Panc1 (cell line): ENCODE data around the gene FOSB.

Experiments
- CTCF ChIP-seq: fragments of 450-650 bp; IDR thresholded peaks from 2 replicates; pipeline ENCODE4 v1.5.1; 2017; ENCODE audit warnings: mild to moderate bottlenecking
- TCF7L2 ChIP-seq: IDR thresholded peaks from 2 replicates; pipeline ENCODE4 v1.6.1; 2011; ENCODE audit warnings: mild to moderate bottlenecking, low read depth, low read length, inconsistent platforms

DNA sequence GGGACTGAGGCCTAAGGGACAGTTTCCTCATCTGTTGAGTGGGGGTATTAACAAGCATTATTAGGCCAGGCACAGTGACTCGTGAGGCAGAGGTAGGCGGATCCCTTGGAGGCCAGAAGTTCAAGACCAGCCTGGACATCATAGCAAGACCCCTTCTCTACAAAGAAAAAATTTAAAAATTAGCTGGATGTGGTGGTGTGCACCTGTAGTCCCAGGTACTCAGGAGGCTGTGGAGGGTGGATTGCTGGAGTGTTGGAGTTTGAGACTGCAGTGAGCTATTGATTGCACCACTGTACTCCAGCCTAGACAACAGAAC lies 11.3 kb upstream of the FOSB start:
- TF ChIP-seq CTCF, result no peak
- TF ChIP-seq TCF7L2, result no peak
